Esophagus squamous epithelium (tissue), 4 donors: ENCODE results near the gene SCAF11.

Experiments used
- POLR2A ChIP-seq, 4 donors: fragments of 450-650 bp; IDR thresholded peaks; one replicate each; pipeline ENCODE4 v1.6.1; 2017; ENCODE audit warnings: antibody characterized with exemption in 4 of 4, mild to moderate bottlenecking in 4 of 4, moderate library complexity in 3 of 4
- TF ChIP-seq, protein P1 (sequence below), 6 experiments: fragments of 450-650 bp in 4 of 6; fragments of 200-600 bp in 2 of 6; sonication (generic) in 2 of 6; IDR thresholded peaks; one replicate each; pipeline ENCODE4 v1.5.1; 2016 to 2019; ENCODE audit warnings: antibody characterized with exemption in 6 of 6, mild to moderate bottlenecking in 4 of 6, moderate library complexity in 4 of 6

DNA sequence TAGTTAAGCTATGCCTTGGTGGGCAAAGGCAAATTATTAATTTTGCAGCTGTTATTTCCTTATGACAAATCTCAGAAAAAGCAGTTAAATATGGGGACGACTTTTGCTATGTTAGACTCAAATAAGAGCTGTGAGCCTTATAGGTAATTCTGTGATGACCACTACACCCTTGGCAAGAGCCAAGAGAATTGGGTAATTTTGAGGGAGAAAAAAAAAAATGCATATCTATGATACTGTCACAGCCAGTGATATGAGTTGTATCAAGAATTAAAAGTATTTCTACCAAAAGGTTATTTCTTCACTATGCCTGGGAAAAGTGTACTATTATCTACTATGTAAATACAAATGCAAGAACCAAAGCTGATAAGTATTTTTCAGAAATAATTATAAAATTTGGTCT lies 43.9 kb downstream of the SCAF11 start:
- TF ChIP-seq, protein P1, sequence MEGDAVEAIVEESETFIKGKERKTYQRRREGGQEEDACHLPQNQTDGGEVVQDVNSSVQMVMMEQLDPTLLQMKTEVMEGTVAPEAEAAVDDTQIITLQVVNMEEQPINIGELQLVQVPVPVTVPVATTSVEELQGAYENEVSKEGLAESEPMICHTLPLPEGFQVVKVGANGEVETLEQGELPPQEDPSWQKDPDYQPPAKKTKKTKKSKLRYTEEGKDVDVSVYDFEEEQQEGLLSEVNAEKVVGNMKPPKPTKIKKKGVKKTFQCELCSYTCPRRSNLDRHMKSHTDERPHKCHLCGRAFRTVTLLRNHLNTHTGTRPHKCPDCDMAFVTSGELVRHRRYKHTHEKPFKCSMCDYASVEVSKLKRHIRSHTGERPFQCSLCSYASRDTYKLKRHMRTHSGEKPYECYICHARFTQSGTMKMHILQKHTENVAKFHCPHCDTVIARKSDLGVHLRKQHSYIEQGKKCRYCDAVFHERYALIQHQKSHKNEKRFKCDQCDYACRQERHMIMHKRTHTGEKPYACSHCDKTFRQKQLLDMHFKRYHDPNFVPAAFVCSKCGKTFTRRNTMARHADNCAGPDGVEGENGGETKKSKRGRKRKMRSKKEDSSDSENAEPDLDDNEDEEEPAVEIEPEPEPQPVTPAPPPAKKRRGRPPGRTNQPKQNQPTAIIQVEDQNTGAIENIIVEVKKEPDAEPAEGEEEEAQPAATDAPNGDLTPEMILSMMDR (IDR thresholded peaks at IDR 0.05), result no peak
- no peak for TF ChIP-seq POLR2A (IDR thresholded peaks at IDR 0.05)
